Measurements from ENCODE around the gene CDH23. TPM values are rescaled to one million over a fixed set of nuclear protein-coding genes. Genes with fewer than 3 reads are reported as not detected.

CDH23 gene
- total RNA-seq, 2 donors from 2014 or later = 3.9 to 74.8 TPM

DNA sequence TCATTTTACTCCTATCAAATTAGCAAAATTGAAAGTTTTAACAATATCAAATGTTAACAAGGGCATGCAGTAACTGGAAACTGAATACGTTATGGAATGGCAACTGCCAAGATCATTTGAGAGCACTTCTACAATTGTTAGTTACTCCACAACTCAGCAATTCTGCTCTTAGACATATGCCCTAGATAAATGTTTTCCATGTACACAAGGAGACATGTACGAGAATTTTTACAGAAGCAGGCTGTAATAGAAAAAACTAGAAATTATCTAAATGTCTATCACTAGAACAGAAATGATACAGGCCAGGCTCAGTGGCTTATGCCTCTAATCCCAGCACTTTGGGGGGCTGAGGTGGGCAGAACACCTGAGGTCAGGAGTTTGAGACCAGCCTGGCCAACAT lies 447.4 kb downstream of the CDH23 start:
- H3K4me1 ChIP-seq (replicated peaks) = peaks cover 7% of the 10 kb centered on the region
- TF ChIP-seq, protein P1, sequence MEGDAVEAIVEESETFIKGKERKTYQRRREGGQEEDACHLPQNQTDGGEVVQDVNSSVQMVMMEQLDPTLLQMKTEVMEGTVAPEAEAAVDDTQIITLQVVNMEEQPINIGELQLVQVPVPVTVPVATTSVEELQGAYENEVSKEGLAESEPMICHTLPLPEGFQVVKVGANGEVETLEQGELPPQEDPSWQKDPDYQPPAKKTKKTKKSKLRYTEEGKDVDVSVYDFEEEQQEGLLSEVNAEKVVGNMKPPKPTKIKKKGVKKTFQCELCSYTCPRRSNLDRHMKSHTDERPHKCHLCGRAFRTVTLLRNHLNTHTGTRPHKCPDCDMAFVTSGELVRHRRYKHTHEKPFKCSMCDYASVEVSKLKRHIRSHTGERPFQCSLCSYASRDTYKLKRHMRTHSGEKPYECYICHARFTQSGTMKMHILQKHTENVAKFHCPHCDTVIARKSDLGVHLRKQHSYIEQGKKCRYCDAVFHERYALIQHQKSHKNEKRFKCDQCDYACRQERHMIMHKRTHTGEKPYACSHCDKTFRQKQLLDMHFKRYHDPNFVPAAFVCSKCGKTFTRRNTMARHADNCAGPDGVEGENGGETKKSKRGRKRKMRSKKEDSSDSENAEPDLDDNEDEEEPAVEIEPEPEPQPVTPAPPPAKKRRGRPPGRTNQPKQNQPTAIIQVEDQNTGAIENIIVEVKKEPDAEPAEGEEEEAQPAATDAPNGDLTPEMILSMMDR (IDR thresholded peaks at IDR 0.05) = no peak
- TF ChIP-seq POLR2A (IDR thresholded peaks at IDR 0.05) = no peak
- TF ChIP-seq POLR2AphosphoS5 (IDR thresholded peaks at IDR 0.05) = no peak
- WGBS = 47% methylated on average over 2 of the region's 2 CpGs
- no peak for DNase-seq (ENCODE audit: low spot score)
- H3K27me3 ChIP-seq (replicated peaks; ENCODE audit: insufficient read depth) = no peaks in the 10 kb centered on the region
- H3K4me3 ChIP-seq = no peak overlapping the region
- H3K9me3 ChIP-seq = no peaks in the 10 kb centered on the region
- intact Hi-C loops (cut with DNase I) = no loop called here
- no peaks in the 10 kb centered on the region for H3K36me3 ChIP-seq
- no peak overlapping the region for H3K27ac ChIP-seq

GRCh38 chr10:71844695-71845094 lies 448.0 kb downstream of the CDH23 start:
- TF ChIP-seq, protein P1 (IDR thresholded peaks at IDR 0.05) = no peak
- no peak for TF ChIP-seq POLR2AphosphoS5 (IDR thresholded peaks at IDR 0.05)
- H3K4me3 ChIP-seq = no peak overlapping the region
- WGBS = 89% methylated on average over 2 of the region's 2 CpGs
- no peaks in the 10 kb centered on the region for H3K27me3 ChIP-seq (replicated peaks; ENCODE audit: insufficient read depth)
- no peak for DNase-seq (ENCODE audit: low spot score)
- no peak overlapping the region for H3K27ac ChIP-seq
- no peaks in the 10 kb centered on the region for H3K9me3 ChIP-seq
- peaks cover 12% of the 10 kb centered on the region for H3K4me1 ChIP-seq (replicated peaks)
- H3K36me3 ChIP-seq = no peaks in the 10 kb centered on the region
- intact Hi-C loops (cut with DNase I) = no loop called here

DNA sequence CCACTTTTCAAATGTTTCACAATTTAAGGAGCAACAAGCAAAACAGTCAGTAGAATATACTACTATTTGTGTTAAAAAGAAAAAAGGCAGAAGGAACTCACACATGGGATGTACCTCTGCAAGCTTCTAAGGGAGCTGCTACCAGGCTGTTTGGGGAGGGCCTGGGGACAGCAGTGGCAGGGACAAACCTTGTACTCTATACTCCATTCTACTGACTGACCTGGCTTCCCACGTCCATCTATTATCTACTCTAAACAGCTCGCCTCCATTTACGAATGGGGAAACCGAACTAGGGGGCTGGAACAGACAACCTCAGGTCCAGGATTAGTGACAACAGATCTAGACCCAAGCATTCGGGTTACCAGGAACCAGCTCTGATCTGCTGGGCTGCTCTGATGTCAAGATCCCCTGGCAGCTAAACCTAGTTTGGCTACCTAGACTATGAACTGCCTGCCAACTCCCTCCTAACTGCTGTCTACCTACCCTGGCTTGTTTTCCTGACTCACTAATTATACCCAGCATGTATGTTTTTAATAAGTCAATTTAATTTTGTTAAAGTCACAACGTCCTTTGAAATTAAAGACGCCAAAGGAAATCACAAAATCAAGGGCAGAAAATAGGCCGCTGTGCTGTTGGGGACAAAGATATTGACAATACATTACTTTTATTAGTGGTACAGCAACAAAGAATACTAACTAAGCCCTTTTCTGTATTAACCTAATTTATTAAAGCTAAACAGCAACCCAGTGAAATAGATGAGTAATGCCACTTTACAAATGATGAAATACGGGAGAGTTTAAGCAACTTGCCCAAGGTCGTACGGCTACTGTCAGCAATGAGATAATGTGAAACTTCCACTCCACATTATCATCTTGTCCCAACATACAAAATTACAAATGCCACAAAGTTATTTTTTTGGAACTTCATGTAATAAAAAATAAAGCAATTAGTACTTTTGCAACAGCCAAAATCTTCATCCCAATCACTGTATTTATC lies 449.0 kb downstream of the CDH23 start:
- Histone ChIP-seq H3K9me3 (no peaks in the 10 kb centered on the region), H3K36me3 (no peaks in the 10 kb centered on the region), H3K27ac (no peak overlapping the region), H3K27me3 (replicated peaks; ENCODE audit: insufficient read depth) (no peaks in the 10 kb centered on the region), H3K4me3 (no peak overlapping the region), H3K4me1 (replicated peaks) (peaks cover 12% of the 10 kb centered on the region)
- TF ChIP-seq POLR2A (IDR thresholded peaks at IDR 0.05) = no peak
- TF ChIP-seq, protein P1 (IDR thresholded peaks at IDR 0.05) = no peak
- TF ChIP-seq POLR2AphosphoS5 (IDR thresholded peaks at IDR 0.05) = no peak
- DNase-seq (ENCODE audit: low spot score) = no peak
- 76% methylated on average over 11 of the region's 11 CpGs for WGBS
- intact Hi-C loops (cut with DNase I) = no loop called here

GRCh38 chr10:71846816-71847215 lies 450.1 kb downstream of the CDH23 start:
- 88% methylated on average over 3 of the region's 3 CpGs for WGBS
- Histone ChIP-seq H3K4me3 (no peak overlapping the region), H3K9me3 (no peaks in the 10 kb centered on the region), H3K27ac (no peak overlapping the region), H3K36me3 (no peaks in the 10 kb centered on the region), H3K4me1 (replicated peaks) (peaks cover 6% of the 10 kb centered on the region), H3K27me3 (replicated peaks; ENCODE audit: insufficient read depth) (no peaks in the 10 kb centered on the region)
- intact Hi-C loops (cut with DNase I) = no loop called here
- no peak for TF ChIP-seq POLR2A (IDR thresholded peaks at IDR 0.05)
- TF ChIP-seq POLR2AphosphoS5 (IDR thresholded peaks at IDR 0.05) = no peak
- TF ChIP-seq, protein P1 (IDR thresholded peaks at IDR 0.05) = no peak
- DNase-seq (ENCODE audit: low spot score) = no peak

GRCh38 chr10:71847418-71847817 lies 450.7 kb downstream of the CDH23 start:
- Histone ChIP-seq H3K36me3 (no peaks in the 10 kb centered on the region), H3K4me3 (no peak overlapping the region), H3K27me3 (replicated peaks; ENCODE audit: insufficient read depth) (no peaks in the 10 kb centered on the region), H3K9me3 (no peaks in the 10 kb centered on the region), H3K27ac (no peak overlapping the region), H3K4me1 (replicated peaks) (peaks cover 6% of the 10 kb centered on the region)
- TF ChIP-seq, protein P1 (IDR thresholded peaks at IDR 0.05) = no peak
- TF ChIP-seq POLR2AphosphoS5 (IDR thresholded peaks at IDR 0.05) = no peak
- TF ChIP-seq POLR2A (IDR thresholded peaks at IDR 0.05) = no peak
- no peak for DNase-seq (ENCODE audit: low spot score)
- intact Hi-C loops (cut with DNase I) = no loop called here
- WGBS = 86% methylated on average over 8 of the region's 8 CpGs
